Epithelial cell of proximal tubule (primary cell): ENCODE measurements around the gene TEX14. TPM values are rescaled to one million over a fixed set of nuclear protein-coding genes. Genes with fewer than 3 reads are reported as not detected.

Source experiments
- DNase-seq: peaks from one replicate; pipeline ENCODE4 v3.0.0-alpha.2; 2011; ENCODE audit warnings: low read depth
- H3K4me3 ChIP-seq: 2 replicates; pipeline ENCODE4 v1.5.1; 2011; ENCODE audit warnings: low read depth, mild to moderate bottlenecking, low read length
- total RNA-seq: library from RNA; depleted of rRNA; stranded (reverse); fragments of >200 nt; gene quantifications from 2 replicates; pipeline ENCODE4 v1.2.3, GENCODE V29; 2015
- TF ChIP-seq, protein P1 (sequence below): conservative IDR thresholded peaks from 2 replicates; pipeline ENCODE4 v1.5.1; 2012; ENCODE audit warnings: low read depth, mild to moderate bottlenecking, low read length

Gene TEX14
- total RNA-seq, 1 donor from 2014 or later, result 0.06 TPM

DNA sequence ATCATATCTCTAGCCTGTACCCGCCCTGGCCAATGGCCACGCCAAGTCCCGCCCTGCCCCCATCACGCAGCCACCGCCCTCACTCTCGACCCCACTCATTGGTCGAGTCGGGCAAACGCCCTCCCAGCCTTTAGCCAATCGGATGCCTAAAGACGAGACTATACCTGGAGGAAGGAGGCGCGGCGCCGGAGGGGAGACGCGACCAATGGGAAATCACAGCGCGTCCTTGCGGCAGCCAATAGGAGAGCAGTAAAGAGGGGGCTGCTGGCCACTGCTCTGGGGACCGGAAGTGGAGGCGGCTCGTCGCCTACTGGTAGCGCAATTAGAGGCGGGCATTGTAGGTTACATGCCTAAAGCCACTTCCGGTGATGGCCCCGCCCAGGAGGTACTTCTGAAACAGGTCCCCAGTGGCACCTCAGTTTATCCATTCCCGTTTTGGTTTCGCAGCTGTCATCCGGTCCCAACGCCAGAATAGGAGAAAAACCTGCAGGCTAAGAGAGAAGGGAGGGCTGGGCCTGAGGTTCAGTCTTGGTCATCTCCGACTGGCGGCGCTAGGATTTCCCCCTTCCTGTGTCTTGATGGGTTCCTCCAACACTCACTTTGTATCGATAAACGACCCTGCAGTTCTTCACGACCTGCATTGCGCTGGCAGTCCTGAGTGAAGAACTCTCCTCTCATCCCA, 173.8 kb downstream of the TEX14 start:
- peak overlapping the region; percentile 90 for H3K4me3 ChIP-seq

DNA sequence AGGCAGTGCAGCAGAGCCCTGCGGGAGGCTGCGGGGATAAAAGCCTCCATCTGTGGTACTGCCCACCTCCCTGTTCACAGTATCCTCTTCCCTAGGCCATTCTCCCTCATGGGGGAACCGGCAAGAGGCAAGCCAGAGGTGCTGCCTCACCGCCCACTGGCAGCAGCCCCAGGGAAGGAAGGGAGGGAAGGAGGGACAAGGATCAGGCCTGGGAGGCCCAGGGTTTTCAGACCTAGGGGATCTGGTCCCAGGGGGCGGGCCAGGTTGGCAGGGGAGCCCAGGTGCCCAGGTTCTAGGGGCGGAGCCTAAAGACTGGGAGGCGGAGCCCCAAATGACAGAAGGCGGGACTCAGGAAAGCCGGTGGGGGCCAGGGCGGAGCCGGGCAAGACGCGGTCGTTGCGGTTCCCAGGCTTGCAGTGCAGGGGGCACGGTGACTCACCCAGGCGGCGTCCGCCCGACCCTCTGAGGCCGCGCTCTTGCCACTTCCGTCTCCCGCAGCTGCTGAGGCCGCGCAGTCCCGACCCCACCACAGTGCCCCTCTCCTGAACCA, 174.4 kb downstream of the TEX14 start:
- peak overlapping the region; percentile 90 for H3K4me3 ChIP-seq
- no peak for DNase-seq
- TF ChIP-seq, protein P1, sequence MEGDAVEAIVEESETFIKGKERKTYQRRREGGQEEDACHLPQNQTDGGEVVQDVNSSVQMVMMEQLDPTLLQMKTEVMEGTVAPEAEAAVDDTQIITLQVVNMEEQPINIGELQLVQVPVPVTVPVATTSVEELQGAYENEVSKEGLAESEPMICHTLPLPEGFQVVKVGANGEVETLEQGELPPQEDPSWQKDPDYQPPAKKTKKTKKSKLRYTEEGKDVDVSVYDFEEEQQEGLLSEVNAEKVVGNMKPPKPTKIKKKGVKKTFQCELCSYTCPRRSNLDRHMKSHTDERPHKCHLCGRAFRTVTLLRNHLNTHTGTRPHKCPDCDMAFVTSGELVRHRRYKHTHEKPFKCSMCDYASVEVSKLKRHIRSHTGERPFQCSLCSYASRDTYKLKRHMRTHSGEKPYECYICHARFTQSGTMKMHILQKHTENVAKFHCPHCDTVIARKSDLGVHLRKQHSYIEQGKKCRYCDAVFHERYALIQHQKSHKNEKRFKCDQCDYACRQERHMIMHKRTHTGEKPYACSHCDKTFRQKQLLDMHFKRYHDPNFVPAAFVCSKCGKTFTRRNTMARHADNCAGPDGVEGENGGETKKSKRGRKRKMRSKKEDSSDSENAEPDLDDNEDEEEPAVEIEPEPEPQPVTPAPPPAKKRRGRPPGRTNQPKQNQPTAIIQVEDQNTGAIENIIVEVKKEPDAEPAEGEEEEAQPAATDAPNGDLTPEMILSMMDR, result no peak

More for the DNA sequence above, 173.8 kb downstream of the TEX14 start:
- TF ChIP-seq, protein P1, result no peak
- DNase-seq, result peak; percentile 95

DNA sequence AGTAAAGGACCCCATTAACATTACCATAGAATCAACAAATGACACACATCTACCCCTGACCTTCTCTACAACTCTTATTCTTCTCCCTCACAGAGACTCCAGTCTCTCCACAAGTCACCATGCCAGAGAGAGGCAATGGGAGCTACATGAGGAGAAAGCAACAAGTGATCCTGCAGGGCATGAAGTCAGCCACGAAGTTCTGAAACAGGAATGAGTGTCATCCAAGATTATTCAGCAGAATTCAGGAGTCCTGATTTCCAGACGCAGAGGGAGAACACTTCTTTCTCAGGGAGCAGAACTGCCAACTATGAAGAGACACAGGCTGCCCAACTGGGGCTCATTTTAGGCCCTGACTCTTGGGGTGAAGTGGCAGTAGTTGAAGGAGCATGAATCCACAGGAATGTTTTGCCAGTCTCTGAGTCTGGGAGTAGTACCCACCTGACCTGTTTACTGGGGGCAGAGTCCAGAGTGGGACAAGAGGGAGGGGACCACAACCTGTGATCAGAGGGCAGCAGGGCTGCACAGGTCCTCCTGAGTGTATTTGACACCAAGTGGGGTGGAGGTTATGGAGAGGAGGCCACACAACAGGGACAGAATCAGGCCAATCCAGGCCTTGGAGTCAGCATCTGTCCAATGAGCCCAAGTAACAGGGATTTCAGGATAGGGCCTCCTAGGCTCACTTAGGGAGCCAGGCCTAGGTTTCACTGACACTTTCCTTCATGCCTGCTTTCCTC, 175.0 kb downstream of the TEX14 start:
- TF ChIP-seq, protein P1, result no peak
- peak overlapping the region; percentile 90 for H3K4me3 ChIP-seq
- no peak for DNase-seq

DNA sequence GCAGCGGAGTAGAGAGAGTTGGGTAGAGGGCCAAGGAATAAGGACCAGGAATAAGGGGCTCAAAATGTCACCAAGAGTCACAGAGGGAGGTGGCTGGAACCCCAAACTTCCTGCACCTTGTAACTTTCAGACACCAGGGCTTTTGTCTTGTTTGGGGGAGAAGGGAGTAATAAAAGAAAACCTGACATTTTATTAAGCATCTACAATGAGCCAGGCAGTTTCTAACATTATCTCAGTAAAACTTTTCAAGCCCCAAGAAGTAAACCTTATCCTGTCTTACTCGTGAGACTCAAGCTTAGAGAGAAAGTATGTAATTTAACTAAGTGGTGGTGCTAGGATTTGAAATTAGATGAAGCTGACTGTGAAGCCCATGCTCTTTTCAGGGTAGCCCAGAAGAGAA, 176.6 kb downstream of the TEX14 start:
- DNase-seq, result no peak
- TF ChIP-seq, protein P1, result no peak
- H3K4me3 ChIP-seq, result peak overlapping the region; percentile 71

DNA sequence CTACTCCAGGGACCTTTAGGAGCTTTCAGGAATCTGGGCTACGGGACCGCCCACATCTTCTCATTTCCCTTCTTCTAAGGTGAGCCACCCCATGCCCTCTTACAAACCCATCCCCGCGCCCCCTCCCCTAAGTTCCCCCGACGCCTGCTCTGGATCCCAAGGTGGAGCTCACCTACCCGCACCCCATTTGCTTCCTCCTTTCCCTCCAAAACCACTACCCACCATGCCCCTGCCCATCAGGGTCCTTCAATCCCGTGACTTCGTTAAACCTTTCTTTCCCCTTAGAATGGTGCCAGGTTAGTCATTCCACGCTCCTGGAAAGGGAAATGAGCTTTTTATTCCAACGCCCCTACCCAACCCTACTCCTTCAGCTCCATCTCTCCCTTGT, 177.1 kb downstream of the TEX14 start:
- H3K4me3 ChIP-seq, result peak overlapping the region; percentile 71
- TF ChIP-seq, protein P1, result no peak
- no peak for DNase-seq

DNA sequence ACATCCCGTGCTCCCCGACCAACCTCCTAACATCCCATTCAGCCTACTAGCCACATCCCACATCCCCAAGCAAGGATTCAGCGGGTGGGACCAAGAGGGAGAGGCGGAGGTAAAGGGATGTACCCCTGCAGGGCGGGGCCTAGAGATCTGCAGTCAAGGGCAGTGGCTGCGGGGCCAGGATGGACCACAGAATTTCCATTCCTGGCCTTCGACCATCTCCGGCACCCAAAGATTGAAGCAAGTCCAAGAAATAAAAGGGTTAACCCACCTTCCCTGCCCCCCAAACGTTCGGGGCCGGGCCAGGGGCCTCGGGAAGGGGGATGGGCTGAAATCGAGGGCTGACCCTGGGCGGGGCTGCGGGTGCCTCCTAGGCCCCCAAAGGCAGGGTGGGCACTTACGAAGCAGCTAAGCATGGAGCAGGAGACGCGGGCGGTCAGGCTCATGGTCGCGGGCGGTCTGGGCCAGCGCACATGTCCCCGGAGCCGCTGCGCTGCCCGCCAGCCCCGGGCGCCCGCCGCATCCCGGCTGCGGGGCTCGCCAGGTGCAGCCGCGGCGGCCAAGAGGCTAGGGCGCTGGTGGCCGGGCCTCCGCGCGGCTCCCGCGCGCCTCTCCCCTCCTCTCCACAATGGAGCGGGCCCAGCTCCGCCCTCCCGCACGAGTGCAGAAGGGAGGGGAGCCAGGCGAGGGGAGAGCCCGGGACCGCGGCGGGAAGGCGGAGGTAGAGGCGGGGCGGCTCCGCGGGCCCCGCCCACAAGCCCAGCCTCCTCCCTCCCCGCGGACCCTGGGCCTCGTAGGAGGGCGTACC, 177.7 kb downstream of the TEX14 start, which contains the start of gene MTMR4:
TSS of gene MTMR4 (minus strand) at position 674 of the 805 bp plus-strand sequence. CDS start at position 443, 231 bp downstream.
- DNase-seq, result no peak

More for the DNA sequence above, 177.7 kb downstream of the TEX14 start, which contains the start of gene MTMR4:
- TF ChIP-seq, protein P1, result no peak
- peak within 1 kb of the TSS; percentile 71 for H3K4me3 ChIP-seq
